ENCODE measurements around the gene TNFRSF13B.
"Not testable (repeated sequence)": the region's sequence is repeated elsewhere in the genome, so short reads cannot be mapped to it uniquely, and the experiment has no call there.

TNFRSF13B gene

GRCh38 chr17:16971458-16972338 lies at the start of gene TNFRSF13B:
Gene TNFRSF13B (minus strand): TSS chr17:16972118. CDS start chr17:16972075, 43 bp downstream.
- DNase-seq = no peak

GRCh38 chr17:17021194-17021863 lies 49.4 kb upstream of the TNFRSF13B start:
- DNase-seq = peak in 33 of 56 donors; percentile 31 to 79 (median 53)

- DNase-seq = no peak
Observed at GRCh38 chr17:17020821-17021193, 48.9 kb upstream of the TNFRSF13B start.

- no peak for DNase-seq
Observed at GRCh38 chr17:17019891-17020456, 48.1 kb upstream of the TNFRSF13B start.

- no peak for DNase-seq
Observed at GRCh38 chr17:17019430-17019762, 47.5 kb upstream of the TNFRSF13B start.

GRCh38 chr17:17018612-17019429 lies 46.9 kb upstream of the TNFRSF13B start:
- no peak for DNase-seq

- no peak for DNase-seq
Observed at GRCh38 chr17:17018021-17018441, 46.1 kb upstream of the TNFRSF13B start.

- DNase-seq = no peak
Observed at GRCh38 chr17:17017343-17018014, 45.6 kb upstream of the TNFRSF13B start.

GRCh38 chr17:17016199-17017197 lies 44.6 kb upstream of the TNFRSF13B start:
- DNase-seq = not testable (repeated sequence)

- DNase-seq = no peak
Observed at GRCh38 chr17:17015230-17015629, 43.3 kb upstream of the TNFRSF13B start.

GRCh38 chr17:17014748-17015124 lies 42.8 kb upstream of the TNFRSF13B start:
- DNase-seq = peak in 14 of 56 donors; percentile 19 to 62 (median 32)

GRCh38 chr17:17013828-17014747 lies 42.2 kb upstream of the TNFRSF13B start:
- DNase-seq = not testable (repeated sequence)

GRCh38 chr17:17011043-17011907 lies 39.4 kb upstream of the TNFRSF13B start:
- DNase-seq = peak in 1 of 56 donors; percentile 8

GRCh38 chr17:17010545-17011034 lies 38.7 kb upstream of the TNFRSF13B start:
- not testable (repeated sequence) for DNase-seq

GRCh38 chr17:17009972-17010371 lies 38.1 kb upstream of the TNFRSF13B start:
- DNase-seq = peak in 6 of 56 donors; percentile 16 to 60 (median 32)

GRCh38 chr17:17008621-17009397 lies 36.9 kb upstream of the TNFRSF13B start:
- DNase-seq = not testable (repeated sequence)
